K562 (cell line): ENCODE results near the gene DNAJB6. TPM values are rescaled to one million over a fixed set of nuclear protein-coding genes. Genes with fewer than 3 reads are reported as not detected.
A peak's percentile ranks its signal among the peaks of the same experiment; 100 is the strongest.

Experiments
- ATAC-seq: fragments of 200-7000 bp; cut with Tn5 transposase; 3 replicates; pipeline ENCODE4 v1.9.1; 2020; ENCODE audit warnings: moderate library complexity
- BruUV-seq: library from RNA; stranded (reverse); fragments of 400-500 nt; replicated peaks from 2 replicates; lab custom pipeline; 2021; lab: Mats Ljungman, UMichigan
- CTCF ChIA-PET: fragments of 300-600 bp; formaldehyde crosslinking; extraction: SDS; loops from one replicate; lab custom pipeline; 2021; ENCODE audit warnings: low intra/inter-chr PET ratio; lab: Yijun Ruan, JAX
- POLR2A ChIA-PET: fragments of 300-600, 350-650 bp; sonication (Branson Sonifier 250); formaldehyde crosslinking; extraction: SDS; loops from one replicate; lab custom pipeline; 2021; ENCODE audit warnings: antibody characterized with exemption, inconsistent platforms; lab: Yijun Ruan, JAX
- DNase-seq, 4 experiments: peaks; one replicate each; pipeline versions ENCODE4 v3.0.0 to v3.0.0-alpha.2; 2011 to 2018; ENCODE audit warnings: low spot score in 3 of 4, mixed read lengths in 3 of 4; ENCODE audit errors: extremely low read depth in 1 of 4
- FAIRE-seq: peaks from 2 replicates; lab custom pipeline; 2011; peaks lifted over from hg19 to GRCh38; lab: Jason Lieb, UNC
- H2AFZ ChIP-seq: 2 replicates; pipeline ENCODE4 v1.6.0; 2011; ENCODE audit warnings: low read depth, low read length, control low read depth, inconsistent platforms
- H3K27ac ChIP-seq: fragments of 200-600 bp; 3 replicates; pipeline ENCODE4 v1.8.0; 2011; ENCODE audit warnings: low read depth, mild to moderate bottlenecking, control low read depth, inconsistent platforms, low read length, moderate library complexity, mixed read lengths; ENCODE audit errors: extremely low read depth
- H3K27me3 ChIP-seq, 2 experiments: fragments of 300-600 bp in 1 of 2; 2 replicates in 1 of 2; 3 replicates in 1 of 2; pipeline versions ENCODE4 v1.6.0 to v1.8.0; 2011; ENCODE audit warnings: inconsistent platforms in 2 of 2, low read length in 2 of 2, mild to moderate bottlenecking in 1 of 2, mixed read lengths in 1 of 2, moderate library complexity in 1 of 2; ENCODE audit not compliant: control insufficient read depth in 2 of 2, insufficient read depth in 2 of 2
- H3K36me3 ChIP-seq: fragments of 300-600 bp; 3 replicates; pipeline ENCODE4 v1.8.0; 2011; ENCODE audit warnings: mild to moderate bottlenecking, low read length, inconsistent platforms; ENCODE audit not compliant: control insufficient read depth, insufficient read depth
- H3K4me1 ChIP-seq, 2 experiments: fragments of 200-600 bp in 1 of 2; replicated peaks in 1 of 2; 2 replicates in 1 of 2; 3 replicates in 1 of 2; pipeline versions ENCODE4 v1.5.1 to v1.8.0; 2011; ENCODE audit warnings: inconsistent platforms in 2 of 2, low read length in 2 of 2, mild to moderate bottlenecking in 1 of 2, mixed read lengths in 1 of 2, moderate library complexity in 1 of 2; ENCODE audit not compliant: control insufficient read depth in 2 of 2, insufficient read depth in 2 of 2
- H3K4me2 ChIP-seq: 2 replicates; pipeline ENCODE4 v1.6.1; 2011; ENCODE audit warnings: low read length, control low read depth, inconsistent platforms, mixed read lengths; ENCODE audit not compliant: insufficient read depth
- H3K4me3 ChIP-seq: fragments of 200-600 bp; sonication (generic), shearing (Covaris generic); 2 replicates; pipeline ENCODE4 v1.5.1; 2016; ENCODE audit warnings: control low read depth, inconsistent platforms
- H3K79me2 ChIP-seq: fragments of 200-600 bp; 3 replicates; pipeline ENCODE4 v1.8.0; 2011; ENCODE audit warnings: low read length, inconsistent platforms; ENCODE audit not compliant: control insufficient read depth, insufficient read depth
- H3K9ac ChIP-seq, 2 experiments: 2 replicates each; pipeline versions ENCODE4 v1.6.0 to v1.6.1; 2011; ENCODE audit warnings: low read depth in 2 of 2, low read length in 2 of 2, control low read depth in 1 of 2, inconsistent platforms in 1 of 2, mild to moderate bottlenecking in 1 of 2, mixed read lengths in 1 of 2; ENCODE audit not compliant: insufficient read depth in 1 of 2
- H3K9me1 ChIP-seq: one replicate; pipeline ENCODE4 v1.6.0; 2011; ENCODE audit warnings: inconsistent platforms, mild to moderate bottlenecking, low read length, moderate library complexity; ENCODE audit not compliant: control insufficient read depth, insufficient read depth
- H3K9me3 ChIP-seq: replicated peaks from 2 replicates; pipeline ENCODE4 v1.5.1; 2011; ENCODE audit warnings: low read depth, low read length, inconsistent platforms; ENCODE audit not compliant: control insufficient read depth, insufficient read depth
- H4K20me1 ChIP-seq: replicated peaks from 2 replicates; pipeline ENCODE4 v1.6.1; 2011; ENCODE audit warnings: low read length, inconsistent platforms, mixed read lengths; ENCODE audit not compliant: control insufficient read depth, insufficient read depth
- BRF1 ChIP-seq: IDR thresholded peaks from 3 replicates; pipeline ENCODE4 v1.6.1; 2011; ENCODE audit warnings: borderline replicate concordance, mild to moderate bottlenecking; ENCODE audit not compliant: insufficient read length; ENCODE audit errors: extremely low read depth
- L3MBTL2 ChIP-seq: fragments of 450-650 bp; IDR thresholded peaks from 2 replicates; pipeline ENCODE4 v1.6.1; 2016; ENCODE audit warnings: mild to moderate bottlenecking, moderate library complexity
- RAD51 ChIP-seq: fragments of 450-650 bp; IDR thresholded peaks from 2 replicates; pipeline ENCODE4 v1.7.1; 2016; ENCODE audit warnings: low read depth, mild to moderate bottlenecking, borderline replicate concordance
- RBBP5 ChIP-seq: fragments of 200-600 bp; sonication (generic); IDR thresholded peaks from 2 replicates; pipeline ENCODE4 v1.6.1; 2012; ENCODE audit warnings: borderline replicate concordance, mild to moderate bottlenecking, low read length, control low read depth, inconsistent platforms; ENCODE audit not compliant: insufficient read depth, poor library complexity, severe bottlenecking
- RBM15 ChIP-seq: fragments of 200-400 bp; formaldehyde crosslinking; IDR thresholded peaks from 2 replicates; pipeline ENCODE4 v1.6.1; 2018; ENCODE audit warnings: mild to moderate bottlenecking, low read length, moderate library complexity; ENCODE audit not compliant: insufficient read depth
- ZBTB2 ChIP-seq: fragments of 450-650 bp; IDR thresholded peaks from 2 replicates; pipeline ENCODE4 v1.6.1; 2016; ENCODE audit warnings: antibody characterized with exemption
- ZBTB49 ChIP-seq: sonication (generic); formaldehyde crosslinking; IDR thresholded peaks from 2 replicates; pipeline ENCODE4 v1.8.0; 2022; ENCODE audit warnings: missing genetic modification reagents, mild to moderate bottlenecking, borderline replicate concordance
- ZBTB5 ChIP-seq: fragments of 450-650 bp; IDR thresholded peaks from 2 replicates; pipeline ENCODE4 v1.6.1; 2017; ENCODE audit warnings: antibody characterized with exemption
- WGBS: fragments of 100-300 bp; shearing (Covaris generic); methylation state at CpG from one replicate; pipeline ENCODE4 v1.1.6; 2016; ENCODE audit warnings: low coverage, mixed read lengths; ENCODE audit not compliant: insufficient coverage; ENCODE audit errors: missing lambda C conversion rate; 5-methylcytosine and 5-hydroxymethylcytosine counted together
- in situ Hi-C: fragments of 300-500 bp; cut with MboI; formaldehyde crosslinking; loops from 4 replicates; pipeline ENCODE4 v1.15.0; 2018; ENCODE audit warnings: inconsistent platforms, mixed read lengths
- intact Hi-C: fragments of 100-400 bp; cut with micrococcal nuclease; formaldehyde crosslinking; loops from 2 replicates; pipeline ENCODE4 v1.14.2; 2022
- polyA plus RNA-seq, 8 experiments: library from polyadenylated mRNA; depleted of rRNA in 4 of 8; stranded (reverse) in 5 of 8; unstranded in 3 of 8; fragments of >200 nt; fragmentation: Nextera tagmentation in 2 of 8; fragmentation: Illumina TruSeq in 1 of 8; extraction: Ambion mirVana in 2 of 8; extraction: Trizol in 1 of 8; gene quantifications; 2 replicates each; pipeline versions ENCODE4 v1.2.1 to v1.2.3, GENCODE V29; 2011 to 2014; ENCODE audit warnings: inconsistent platforms in 1 of 8, missing spikeins in 1 of 8
- total RNA-seq, 7 experiments: library from RNA; depleted of rRNA in 6 of 7; stranded (reverse); fragments of >200 nt in 6 of 7; fragmentation: Illumina TruSeq in 2 of 7; extraction: Trizol in 2 of 7; gene quantifications; 2 replicates each; pipeline versions ENCODE4 v1.2.1 to v1.2.3, GENCODE V29; 2011 to 2021; ENCODE audit warnings: low replicate concordance in 1 of 7

Gene DNAJB6
- total and polyA plus RNA-seq, 9 of the 15 experiments (the other 6 are each of a cell fraction or from before 2014, with no cell fraction given) = 84.5 to 158 (median 135) TPM

- no peaks in the 10 kb centered on the region for H3K9me1 ChIP-seq
- CTCF ChIA-PET = no interaction called here
- no peaks in the 10 kb centered on the region for H3K79me2 ChIP-seq
- in situ Hi-C loops = no loop called here
- no peak overlapping the region for H3K4me2 ChIP-seq
- BruUV-seq = no TSS peak
- H3K9me3 ChIP-seq = 0 out of 2 replicates have a peak, but pooled peaks cover 3% of the 10 kb centered on the region
- H4K20me1 ChIP-seq = peaks cover 8% of the 10 kb centered on the region; the same call in 1 of the 2 replicates
- H3K4me3 ChIP-seq = no peak overlapping the region
- peak; percentile 5; the same call in 1 of the 3 replicates for ATAC-seq
- peak overlapping the region; percentile 34 for H2AFZ ChIP-seq
- H3K27me3 ChIP-seq = peaks cover 61 to 63% of the 10 kb centered on the region in 2 experiments
- TF ChIP-seq L3MBTL2 (0 out of 2 replicates have a peak, but pooled peaks have one; percentile 31), RBM15 (no peak), RAD51 (no peak)
- TF ChIP-seq, all 486 proteins: peak for 1
- intact Hi-C loops = no loop called here
- Histone ChIP-seq H3K27ac (no peak overlapping the region), H3K9ac (peak overlapping the region in 1 of 2 experiments; percentile 9; a peak in 2 of 4 replicates), H3K36me3 (no peaks in the 10 kb centered on the region), H3K4me1 (peaks cover 0 to 42% of the 10 kb centered on the region in 2 experiments; a peak in 3 of 5 replicates)
- DNase-seq (no peak), FAIRE-seq (no peak)
- 13% methylated on average over 13 of the region's 13 CpGs for WGBS
- POLR2A ChIA-PET = interaction anchor here (0.9 kb wide), 1 partner anchor 380 kb away, joined by 4 read pairs; no protein-coding TSS in a partner anchor
These were observed 43.4 kb upstream of the DNAJB6 start for GRCh38 chr7:157293413-157293788.

- FAIRE-seq (no peak), DNase-seq (no peak), ATAC-seq (no peak)
- H3K27me3 ChIP-seq = peaks cover 48 to 49% of the 10 kb centered on the region in 2 experiments
- in situ Hi-C loops (no loop called here), intact Hi-C loops (loop anchor here (5.0 kb wide), 2 partner anchors 48 to 103 kb away; no protein-coding TSS in a partner anchor)
- no peak overlapping the region for H3K27ac ChIP-seq
- TF ChIP-seq RBBP5 (no peak), BRF1 (no peak), ZBTB5 (no peak), ZBTB2 (no peak), ZBTB49 (CRISPR knock-in tag) (no peak)
- ChIA-PET CTCF (no interaction called here), POLR2A (interaction anchor here (0.9 kb wide), 1 partner anchor 8 kb away, joined by 3 read pairs; no protein-coding TSS in a partner anchor)
- no peaks in the 10 kb centered on the region for H3K9me3 ChIP-seq
- no peaks in the 10 kb centered on the region for H3K79me2 ChIP-seq
- no peak overlapping the region for H2AFZ ChIP-seq
- 0 out of 4 replicates have a peak overlapping the region, but pooled peaks of 1 of the 2 experiments have one; percentile 27 for H3K9ac ChIP-seq
- H3K4me3 ChIP-seq = no peak overlapping the region
- H3K4me2 ChIP-seq = no peak overlapping the region
- H3K9me1 ChIP-seq = peaks cover 8% of the 10 kb centered on the region
- no TSS peak for BruUV-seq
- WGBS = 7% methylated on average over 12 of the region's 12 CpGs
- no peaks in the 10 kb centered on the region for H3K36me3 ChIP-seq
- H4K20me1 ChIP-seq = peaks cover 8% of the 10 kb centered on the region; the same call in 1 of the 2 replicates
- H3K4me1 ChIP-seq = peaks cover 12 to 49% of the 10 kb centered on the region in 2 experiments; a peak in 4 of 5 replicates
These were observed 42.0 kb upstream of the DNAJB6 start for GRCh38 chr7:157294773-157295172.
